ENCODE results near the gene GATA2. TPM values are rescaled to one million over a fixed set of nuclear protein-coding genes. Genes with fewer than 3 reads are reported as not detected.

The GATA2 gene
- total and polyA plus RNA-seq, 2 experiments from 2014 or later = 23.8 to 34.0 TPM

DNA sequence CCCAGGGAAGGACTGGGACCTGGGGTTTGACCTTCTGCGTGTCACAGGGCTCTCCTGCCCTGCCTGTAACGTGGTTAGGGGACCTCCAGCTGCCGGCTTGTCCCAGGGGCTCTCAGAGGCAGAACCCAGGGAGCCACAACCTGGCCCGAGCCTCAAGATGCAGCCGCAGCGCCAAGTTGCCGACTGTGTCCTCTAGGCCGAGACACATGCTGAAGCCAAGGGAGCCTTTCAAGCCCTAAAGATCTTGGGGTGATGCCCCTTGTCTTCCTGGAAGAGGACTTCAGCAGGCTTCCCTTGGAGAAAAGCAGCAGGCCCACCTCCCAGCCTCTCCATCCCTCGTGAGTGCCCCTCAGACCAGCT lies 33.6 kb downstream of the GATA2 start:
- Histone ChIP-seq H3K9me3 (ENCODE audit: low read depth) (no peaks in the 10 kb centered on the region), H3K9ac (no peak overlapping the region), H3K79me2 (ENCODE audit: insufficient read depth) (no peaks in the 10 kb centered on the region), H3K4me2 (ENCODE audit: unreplicated experiment) (no peak overlapping the region), H3K27me3 (replicated peaks; ENCODE audit: insufficient read depth) (peaks cover 23% of the 10 kb centered on the region), H2AFZ (no peak overlapping the region), H3K4me3 (no peak overlapping the region), H3K36me3 (ENCODE audit: low read depth) (no peaks in the 10 kb centered on the region), H3K27ac (no peak overlapping the region), H3K9me2 (ENCODE audit: insufficient read depth) (no peaks in the 10 kb centered on the region), H3K4me1 (ENCODE audit: insufficient read depth) (no peaks in the 10 kb centered on the region), H4K20me1 (ENCODE audit: insufficient read depth) (no peaks in the 10 kb centered on the region), H3F3A (ENCODE audit: insufficient read depth) (no peaks in the 10 kb centered on the region)
- TF ChIP-seq EZH2phosphoT487 (IDR thresholded peaks at IDR 0.05; ENCODE audit: insufficient read depth, low read depth) (no peak), EZH2 (IDR thresholded peaks at IDR 0.05; ENCODE audit: insufficient read depth, poor library complexity, severe bottlenecking) (no peak)
- WGBS, 2 experiments (ENCODE audit: low coverage in 1 of 2, low lambda C conversion rate in 2 of 2, missing lambda C conversion rate in 2 of 2) = 76 to 80% methylated on average over 9 of the region's 9 CpGs
- no peak for DNase-seq
- in situ Hi-C loops (cut with MboI) = no loop called here

DNA sequence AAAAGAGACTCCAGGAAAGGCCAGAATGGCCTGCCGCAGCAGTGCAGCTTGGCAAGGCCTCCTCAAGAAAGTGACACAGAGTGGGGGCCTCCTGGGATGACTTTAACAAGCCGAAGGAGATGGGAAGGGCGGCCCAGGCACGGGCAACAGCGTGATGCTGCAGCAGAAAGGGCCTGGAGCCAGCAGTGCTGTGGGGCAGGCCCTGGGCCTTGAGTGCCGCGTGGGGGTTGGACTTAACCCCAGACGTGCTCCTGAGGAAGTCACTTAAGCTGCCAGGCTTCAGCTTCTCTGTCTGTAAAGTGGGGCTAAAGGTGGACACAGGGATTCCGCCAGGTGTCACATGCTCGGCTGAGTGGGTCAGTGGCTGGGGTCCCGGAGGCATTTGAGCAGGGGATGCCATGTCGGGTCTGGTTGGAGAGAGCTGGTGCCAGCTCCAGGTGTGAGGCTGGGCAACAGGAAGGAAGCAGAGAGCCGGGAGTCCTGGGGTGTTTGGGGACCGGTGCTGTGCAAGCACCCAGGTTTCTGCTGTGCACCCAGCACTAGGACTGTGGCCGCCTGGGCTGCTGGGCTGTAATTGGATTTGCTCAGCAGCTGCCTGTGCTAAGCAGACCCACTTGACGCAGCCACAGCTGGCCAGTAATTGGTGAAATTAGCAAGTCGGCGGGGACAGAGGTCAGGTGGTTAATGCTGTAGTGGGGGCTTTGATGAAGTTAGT lies 34.1 kb downstream of the GATA2 start:
- Histone ChIP-seq H4K20me1 (ENCODE audit: insufficient read depth) (no peaks in the 10 kb centered on the region), H3K9ac (no peak overlapping the region), H3K27ac (no peak overlapping the region), H3K27me3 (replicated peaks; ENCODE audit: insufficient read depth) (peaks cover 21% of the 10 kb centered on the region), H3K79me2 (ENCODE audit: insufficient read depth) (no peaks in the 10 kb centered on the region), H3K36me3 (ENCODE audit: low read depth) (no peaks in the 10 kb centered on the region), H3K4me3 (no peak overlapping the region), H3K4me2 (ENCODE audit: unreplicated experiment) (no peak overlapping the region), H3K9me2 (ENCODE audit: insufficient read depth) (no peaks in the 10 kb centered on the region), H3K9me3 (ENCODE audit: low read depth) (no peaks in the 10 kb centered on the region), H3F3A (ENCODE audit: insufficient read depth) (no peaks in the 10 kb centered on the region), H3K4me1 (ENCODE audit: insufficient read depth) (no peaks in the 10 kb centered on the region), H2AFZ (no peak overlapping the region)
- TF ChIP-seq EZH2 (IDR thresholded peaks at IDR 0.05; ENCODE audit: insufficient read depth, poor library complexity, severe bottlenecking) (no peak), EZH2phosphoT487 (IDR thresholded peaks at IDR 0.05; ENCODE audit: insufficient read depth, low read depth) (no peak)
- no peak for DNase-seq
- in situ Hi-C loops (cut with MboI) = no loop called here
- WGBS, 2 experiments (ENCODE audit: low coverage in 1 of 2, low lambda C conversion rate in 2 of 2, missing lambda C conversion rate in 2 of 2) = 59 to 63% methylated on average over 18 of the region's 18 CpGs

DNA sequence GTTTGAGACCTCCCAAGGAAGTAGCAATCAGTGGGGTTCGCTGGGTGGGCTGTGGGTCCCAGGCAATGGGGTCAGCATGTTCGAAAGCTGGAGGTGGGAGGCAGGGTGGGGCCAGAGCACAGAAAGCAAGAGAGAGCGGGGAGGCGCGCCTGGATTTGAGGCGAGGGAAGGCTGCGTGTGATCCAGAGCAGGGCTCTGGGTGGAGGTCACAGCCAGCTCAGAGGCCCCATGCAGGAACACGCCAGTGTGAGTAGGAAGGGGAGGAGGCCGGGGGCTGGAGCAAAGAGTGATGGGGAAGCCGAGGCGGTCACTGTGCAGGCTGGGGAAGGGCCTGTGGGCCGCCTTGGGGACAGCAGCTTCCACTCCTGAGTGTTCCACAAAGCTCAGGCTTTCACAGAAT lies 35.1 kb downstream of the GATA2 start:
- WGBS, 2 experiments (ENCODE audit: low coverage in 1 of 2, low lambda C conversion rate in 2 of 2, missing lambda C conversion rate in 2 of 2) = 80 to 82% methylated on average over 12 of the region's 12 CpGs

DNA sequence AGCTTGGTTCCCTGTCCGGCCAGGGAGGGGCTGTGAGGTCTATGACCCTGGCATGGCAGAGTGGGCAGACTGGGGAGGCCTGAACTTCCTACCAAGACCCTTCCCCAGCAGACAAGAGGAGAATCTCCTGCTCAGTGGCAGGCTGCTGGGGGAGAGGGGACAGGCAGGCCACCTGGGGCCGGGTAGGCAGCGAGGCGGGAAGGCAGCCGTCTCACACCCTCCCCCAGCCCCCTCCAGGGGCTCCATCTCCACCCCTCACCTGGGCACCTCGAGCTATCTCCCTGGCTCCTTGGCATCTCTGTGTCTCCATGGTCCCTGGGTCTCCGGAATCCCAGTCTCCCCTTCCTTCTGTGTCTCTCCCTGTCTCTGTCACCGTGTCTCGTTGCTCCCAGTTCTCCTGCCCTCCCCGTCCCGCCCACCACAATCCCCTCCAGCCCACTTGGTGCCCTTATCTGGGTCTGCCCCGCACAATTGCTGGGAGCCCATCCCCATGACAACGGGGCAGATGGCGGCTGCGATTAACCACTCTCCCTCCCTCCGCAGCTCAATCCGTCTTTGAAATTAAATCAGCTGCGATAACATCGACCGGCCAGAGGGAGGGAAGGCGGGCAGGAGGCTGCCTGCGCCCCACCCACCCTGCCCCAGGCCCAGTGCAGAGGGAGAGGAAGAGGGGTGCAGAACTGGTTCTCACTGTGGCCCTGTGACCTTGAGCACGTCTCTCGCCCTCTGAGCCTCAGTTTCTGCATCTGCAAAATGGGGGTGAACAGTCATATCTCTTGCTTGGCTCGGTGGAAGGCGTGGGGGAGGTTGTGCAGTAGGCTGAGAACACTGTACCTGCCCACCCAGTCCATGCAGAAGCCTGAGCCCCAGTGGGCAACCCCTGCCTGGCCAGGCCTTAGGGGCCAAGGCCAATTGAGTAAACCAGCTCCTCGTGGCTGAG lies 36.0 kb downstream of the GATA2 start:
- Histone ChIP-seq H3K9me2 (ENCODE audit: insufficient read depth) (no peaks in the 10 kb centered on the region), H3K9me3 (ENCODE audit: low read depth) (no peaks in the 10 kb centered on the region), H2AFZ (no peak overlapping the region), H3K36me3 (ENCODE audit: low read depth) (no peaks in the 10 kb centered on the region), H3K9ac (no peak overlapping the region), H3K27ac (no peak overlapping the region), H3K27me3 (replicated peaks; ENCODE audit: insufficient read depth) (peaks cover 20% of the 10 kb centered on the region), H3K4me2 (ENCODE audit: unreplicated experiment) (no peak overlapping the region), H3F3A (ENCODE audit: insufficient read depth) (no peaks in the 10 kb centered on the region), H3K4me3 (no peak overlapping the region), H4K20me1 (ENCODE audit: insufficient read depth) (no peaks in the 10 kb centered on the region), H3K79me2 (ENCODE audit: insufficient read depth) (no peaks in the 10 kb centered on the region), H3K4me1 (ENCODE audit: insufficient read depth) (no peaks in the 10 kb centered on the region)
- in situ Hi-C loops (cut with MboI) = no loop called here
- DNase-seq = no peak
- WGBS, 2 experiments (ENCODE audit: low coverage in 1 of 2, low lambda C conversion rate in 2 of 2, missing lambda C conversion rate in 2 of 2) = 35 to 37% methylated on average over 20 to 27 of the region's 27 CpGs
- TF ChIP-seq EZH2 (IDR thresholded peaks at IDR 0.05; ENCODE audit: insufficient read depth, poor library complexity, severe bottlenecking) (no peak), EZH2phosphoT487 (IDR thresholded peaks at IDR 0.05; ENCODE audit: insufficient read depth, low read depth) (no peak)

More for the DNA sequence above, 35.1 kb downstream of the GATA2 start:
- Histone ChIP-seq H3K4me2 (ENCODE audit: unreplicated experiment) (no peak overlapping the region), H3K27ac (no peak overlapping the region), H4K20me1 (ENCODE audit: insufficient read depth) (no peaks in the 10 kb centered on the region), H2AFZ (no peak overlapping the region), H3F3A (ENCODE audit: insufficient read depth) (no peaks in the 10 kb centered on the region), H3K9me3 (ENCODE audit: low read depth) (no peaks in the 10 kb centered on the region), H3K79me2 (ENCODE audit: insufficient read depth) (no peaks in the 10 kb centered on the region), H3K9ac (no peak overlapping the region), H3K4me3 (no peak overlapping the region), H3K36me3 (ENCODE audit: low read depth) (no peaks in the 10 kb centered on the region), H3K9me2 (ENCODE audit: insufficient read depth) (no peaks in the 10 kb centered on the region), H3K27me3 (replicated peaks; ENCODE audit: insufficient read depth) (peaks cover 20% of the 10 kb centered on the region), H3K4me1 (ENCODE audit: insufficient read depth) (no peaks in the 10 kb centered on the region)
- in situ Hi-C loops (cut with MboI) = no loop called here
- TF ChIP-seq EZH2 (IDR thresholded peaks at IDR 0.05; ENCODE audit: insufficient read depth, poor library complexity, severe bottlenecking) = no peak
- TF ChIP-seq EZH2phosphoT487 (IDR thresholded peaks at IDR 0.05; ENCODE audit: insufficient read depth, low read depth) = no peak
- DNase-seq = no peak
